DND-41 (cell line): ENCODE results near the gene AMPD2.

Source experiments
- ATAC-seq: fragments of 200-7000 bp; cut with Tn5 transposase; 3 replicates; pipeline ENCODE4 v1.9.1; 2021; ENCODE audit warnings: low read depth; ENCODE audit not compliant: insufficient read depth
- DNase-seq: peaks from one replicate; pipeline ENCODE4 v3.0.0-alpha.2; 2020
- H2AFZ ChIP-seq: 2 replicates; pipeline ENCODE4 v1.6.0; 2012; ENCODE audit warnings: low read depth, low read length
- H3K27ac ChIP-seq: 2 replicates; pipeline ENCODE4 v1.5.1; 2012; ENCODE audit warnings: low read length, inconsistent platforms
- H3K27me3 ChIP-seq: fragments of 200-600 bp; sonication (generic); 2 replicates; pipeline ENCODE4 v1.6.0; 2012; ENCODE audit warnings: low read length, mild to moderate bottlenecking, inconsistent platforms; ENCODE audit not compliant: insufficient read depth, poor library complexity
- H3K36me3 ChIP-seq: 2 replicates; pipeline ENCODE4 v1.5.1; 2012; ENCODE audit warnings: low read length, inconsistent platforms; ENCODE audit not compliant: insufficient read depth
- H3K4me1 ChIP-seq: 2 replicates; pipeline ENCODE4 v1.5.1; 2012; ENCODE audit warnings: mild to moderate bottlenecking, low read length; ENCODE audit not compliant: insufficient read depth
- H3K4me2 ChIP-seq: 2 replicates; pipeline ENCODE4 v1.6.0; 2012; ENCODE audit warnings: mild to moderate bottlenecking, moderate library complexity, low read length, inconsistent platforms; ENCODE audit not compliant: insufficient read depth
- H3K4me3 ChIP-seq, 2 experiments: fragments of 200-600 bp in 1 of 2; shearing (Covaris generic) in 1 of 2; 2 replicates each; pipeline ENCODE4 v1.5.1; 2012 to 2016; ENCODE audit warnings: inconsistent platforms in 2 of 2, low read length in 2 of 2, mild to moderate bottlenecking in 2 of 2, low read depth in 1 of 2, moderate library complexity in 1 of 2
- H3K79me2 ChIP-seq: 2 replicates; pipeline ENCODE4 v1.6.0; 2012; ENCODE audit warnings: low read length, inconsistent platforms; ENCODE audit not compliant: insufficient read depth
- H3K9ac ChIP-seq: 2 replicates; pipeline ENCODE4 v1.6.0; 2012; ENCODE audit warnings: low read depth, mild to moderate bottlenecking, inconsistent platforms, low read length, moderate library complexity
- H3K9me3 ChIP-seq: 2 replicates; pipeline ENCODE4 v1.5.1; 2012; ENCODE audit warnings: low read length, moderate library complexity, mild to moderate bottlenecking, inconsistent platforms; ENCODE audit not compliant: insufficient read depth, severe bottlenecking
- H4K20me1 ChIP-seq: 2 replicates; pipeline ENCODE4 v1.6.0; 2012; ENCODE audit warnings: low read length; ENCODE audit not compliant: insufficient read depth
- EZH2 ChIP-seq: IDR thresholded peaks from 3 replicates; pipeline ENCODE4 v1.6.1; 2012; ENCODE audit warnings: borderline replicate concordance, low read depth, mild to moderate bottlenecking, moderate library complexity, low read length, inconsistent platforms; ENCODE audit not compliant: severe bottlenecking
- TF ChIP-seq, protein P1 (sequence below): IDR thresholded peaks from 2 replicates; pipeline ENCODE4 v1.5.1; 2012; ENCODE audit warnings: borderline replicate concordance, low read length, moderate library complexity, mild to moderate bottlenecking; ENCODE audit not compliant: poor library complexity, severe bottlenecking; ENCODE audit errors: extremely low read depth

Gene AMPD2

GRCh38 chr1:109627692-109628399 is 8.2 kb downstream of the AMPD2 start:
- DNase-seq = no peak
- Histone ChIP-seq H3K4me3 (no peak overlapping the region), H3K27ac (no peak overlapping the region), H3K4me1 (peaks cover 10% of the 10 kb centered on the region), H3K36me3 (peaks cover 55% of the 10 kb centered on the region), H3K27me3 (no peaks in the 10 kb centered on the region), H4K20me1 (peaks cover 6% of the 10 kb centered on the region; the same call in 1 of the 2 replicates), H2AFZ (no peak overlapping the region), H3K79me2 (peaks cover 18% of the 10 kb centered on the region; the same call in 1 of the 2 replicates), H3K4me2 (no peak overlapping the region), H3K9me3 (no peaks in the 10 kb centered on the region), H3K9ac (no peak overlapping the region)
- TF ChIP-seq EZH2 = no peak
- TF ChIP-seq, protein P1, sequence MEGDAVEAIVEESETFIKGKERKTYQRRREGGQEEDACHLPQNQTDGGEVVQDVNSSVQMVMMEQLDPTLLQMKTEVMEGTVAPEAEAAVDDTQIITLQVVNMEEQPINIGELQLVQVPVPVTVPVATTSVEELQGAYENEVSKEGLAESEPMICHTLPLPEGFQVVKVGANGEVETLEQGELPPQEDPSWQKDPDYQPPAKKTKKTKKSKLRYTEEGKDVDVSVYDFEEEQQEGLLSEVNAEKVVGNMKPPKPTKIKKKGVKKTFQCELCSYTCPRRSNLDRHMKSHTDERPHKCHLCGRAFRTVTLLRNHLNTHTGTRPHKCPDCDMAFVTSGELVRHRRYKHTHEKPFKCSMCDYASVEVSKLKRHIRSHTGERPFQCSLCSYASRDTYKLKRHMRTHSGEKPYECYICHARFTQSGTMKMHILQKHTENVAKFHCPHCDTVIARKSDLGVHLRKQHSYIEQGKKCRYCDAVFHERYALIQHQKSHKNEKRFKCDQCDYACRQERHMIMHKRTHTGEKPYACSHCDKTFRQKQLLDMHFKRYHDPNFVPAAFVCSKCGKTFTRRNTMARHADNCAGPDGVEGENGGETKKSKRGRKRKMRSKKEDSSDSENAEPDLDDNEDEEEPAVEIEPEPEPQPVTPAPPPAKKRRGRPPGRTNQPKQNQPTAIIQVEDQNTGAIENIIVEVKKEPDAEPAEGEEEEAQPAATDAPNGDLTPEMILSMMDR = no peak
- ATAC-seq = no peak

DNA sequence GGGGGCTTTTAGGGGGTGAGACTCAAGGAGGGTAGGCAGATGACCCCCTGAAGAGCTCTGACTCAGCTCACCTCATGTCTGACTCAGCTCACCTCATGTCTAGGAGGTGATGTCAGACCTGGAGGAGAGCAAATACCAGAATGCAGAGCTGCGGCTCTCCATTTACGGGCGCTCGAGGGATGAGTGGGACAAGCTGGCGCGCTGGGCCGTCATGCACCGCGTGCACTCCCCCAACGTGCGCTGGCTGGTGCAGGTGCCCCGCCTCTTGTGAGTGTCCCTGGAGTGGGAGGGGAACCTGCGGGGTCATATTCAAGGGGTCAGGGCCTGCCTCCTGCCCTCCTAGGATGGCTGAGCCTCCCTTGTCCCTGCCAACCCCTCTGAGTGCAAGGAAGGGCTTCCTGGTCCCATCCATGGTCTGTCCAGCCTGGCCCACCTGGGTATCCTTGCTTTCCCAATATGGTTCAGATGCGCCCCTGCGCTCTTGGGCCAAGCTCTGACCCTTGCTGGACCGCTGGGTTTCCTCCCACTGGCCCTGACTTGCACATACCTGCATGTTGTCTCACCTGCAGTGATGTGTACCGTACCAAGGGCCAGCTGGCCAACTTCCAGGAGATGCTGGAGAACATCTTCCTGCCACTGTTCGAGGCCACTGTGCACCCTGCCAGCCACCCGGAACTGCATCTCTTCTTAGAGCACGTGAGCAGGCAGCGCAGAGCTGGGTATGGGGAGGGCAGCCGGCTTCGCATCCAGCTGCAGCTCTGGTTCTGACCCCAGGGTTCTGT is 9.1 kb downstream of the AMPD2 start:
- peaks cover 4% of the 10 kb centered on the region; the same call in 1 of the 2 replicates for H3K4me1 ChIP-seq
- peaks cover 1% of the 10 kb centered on the region; the same call in 1 of the 2 replicates for H4K20me1 ChIP-seq
- H3K79me2 ChIP-seq = peaks cover 9% of the 10 kb centered on the region; the same call in 1 of the 2 replicates
- peaks cover 55% of the 10 kb centered on the region for H3K36me3 ChIP-seq
- no peak overlapping the region for H3K27ac ChIP-seq
- H3K27me3 ChIP-seq = no peaks in the 10 kb centered on the region
- no peak overlapping the region for H3K4me3 ChIP-seq
- no peak overlapping the region for H3K4me2 ChIP-seq
- ATAC-seq (no peak), DNase-seq (no peak)
- no peaks in the 10 kb centered on the region for H3K9me3 ChIP-seq
- no peak for TF ChIP-seq EZH2
- TF ChIP-seq, protein P1 = no peak
- H2AFZ ChIP-seq = no peak overlapping the region
- H3K9ac ChIP-seq = no peak overlapping the region

DNA sequence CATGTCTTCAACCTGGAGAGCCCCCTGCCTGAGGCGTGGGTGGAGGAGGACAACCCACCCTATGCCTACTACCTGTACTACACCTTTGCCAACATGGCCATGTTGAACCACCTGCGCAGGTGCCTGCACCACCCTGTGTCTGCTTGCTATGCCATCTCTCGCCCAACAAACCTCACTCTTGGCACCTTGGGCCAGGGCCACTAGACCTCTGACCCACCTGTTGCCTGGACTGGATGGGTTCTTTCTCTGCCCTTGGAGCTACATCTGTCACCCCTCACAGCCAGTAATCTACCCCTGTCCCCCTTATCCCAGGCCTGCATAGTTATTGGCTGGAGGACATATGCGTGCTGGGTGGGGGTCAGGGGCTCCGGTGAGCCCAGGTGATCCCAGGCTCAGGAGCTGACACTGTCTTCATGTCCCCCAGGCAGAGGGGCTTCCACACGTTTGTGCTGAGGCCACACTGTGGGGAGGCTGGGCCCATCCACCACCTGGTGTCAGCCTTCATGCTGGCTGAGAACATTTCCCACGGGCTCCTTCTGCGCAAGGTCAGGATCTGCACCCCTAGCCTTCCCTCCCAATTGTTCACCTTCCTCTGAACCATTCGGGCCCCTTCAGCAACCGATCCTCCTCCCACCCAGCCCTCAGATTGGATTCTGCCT is 9.9 kb downstream of the AMPD2 start:
- Histone ChIP-seq H3K9me3 (no peaks in the 10 kb centered on the region), H3K9ac (no peak overlapping the region), H2AFZ (no peak overlapping the region), H3K36me3 (peaks cover 55% of the 10 kb centered on the region), H3K27me3 (no peaks in the 10 kb centered on the region), H3K4me1 (no peaks in the 10 kb centered on the region), H3K79me2 (peaks cover 3% of the 10 kb centered on the region; the same call in 1 of the 2 replicates), H3K4me3 (no peak overlapping the region), H3K27ac (no peak overlapping the region), H3K4me2 (no peak overlapping the region), H4K20me1 (no peaks in the 10 kb centered on the region)
- DNase-seq (no peak), ATAC-seq (no peak)
- no peak for TF ChIP-seq EZH2
- TF ChIP-seq, protein P1 = no peak
